ENCODE results near the gene MAN2B2. TPM values are rescaled to one million over a fixed set of nuclear protein-coding genes. Genes with fewer than 3 reads are reported as not detected.

The MAN2B2 gene
- total and polyA plus RNA-seq, 8 donors: 12.7 to 22.9 (median 17.1) TPM

DNA sequence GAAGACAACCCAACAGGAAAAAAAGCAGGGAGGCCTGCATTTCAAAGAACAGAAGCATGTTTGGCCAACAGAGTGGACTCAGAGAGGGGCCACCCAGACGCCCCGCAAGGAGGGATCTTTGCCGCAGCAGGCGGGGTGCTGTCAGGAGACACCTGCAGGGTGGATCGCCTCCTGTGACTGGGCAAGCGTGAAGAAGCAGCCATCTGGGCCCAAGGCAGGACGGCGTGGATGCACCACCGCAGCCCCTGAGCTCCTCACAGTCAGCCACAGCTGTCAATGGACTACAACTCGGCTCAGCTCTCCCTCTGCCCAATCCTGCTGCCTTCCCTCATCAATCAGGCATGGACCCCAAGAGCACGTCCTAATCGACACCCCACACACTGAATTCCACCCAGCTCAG, 32.0 kb upstream of the MAN2B2 start:
- FAIRE-seq (no peak), DNase-seq (peak in 1 of 6 donors; percentile 40), ATAC-seq (no peak)
- H3K27ac ChIP-seq: no peak overlapping the region
- H3K4me1 ChIP-seq: no peaks in the 10 kb centered on the region
- no peaks in the 10 kb centered on the region for H3K9me3 ChIP-seq
- intact Hi-C loops (cut with DNase I): loop anchor here in 1 of 3 donors (10.0 kb wide), 1 partner anchor 298 kb away; no protein-coding TSS in a partner anchor
- H3K36me3 ChIP-seq: no peaks in the 10 kb centered on the region
- TF ChIP-seq, protein P1, sequence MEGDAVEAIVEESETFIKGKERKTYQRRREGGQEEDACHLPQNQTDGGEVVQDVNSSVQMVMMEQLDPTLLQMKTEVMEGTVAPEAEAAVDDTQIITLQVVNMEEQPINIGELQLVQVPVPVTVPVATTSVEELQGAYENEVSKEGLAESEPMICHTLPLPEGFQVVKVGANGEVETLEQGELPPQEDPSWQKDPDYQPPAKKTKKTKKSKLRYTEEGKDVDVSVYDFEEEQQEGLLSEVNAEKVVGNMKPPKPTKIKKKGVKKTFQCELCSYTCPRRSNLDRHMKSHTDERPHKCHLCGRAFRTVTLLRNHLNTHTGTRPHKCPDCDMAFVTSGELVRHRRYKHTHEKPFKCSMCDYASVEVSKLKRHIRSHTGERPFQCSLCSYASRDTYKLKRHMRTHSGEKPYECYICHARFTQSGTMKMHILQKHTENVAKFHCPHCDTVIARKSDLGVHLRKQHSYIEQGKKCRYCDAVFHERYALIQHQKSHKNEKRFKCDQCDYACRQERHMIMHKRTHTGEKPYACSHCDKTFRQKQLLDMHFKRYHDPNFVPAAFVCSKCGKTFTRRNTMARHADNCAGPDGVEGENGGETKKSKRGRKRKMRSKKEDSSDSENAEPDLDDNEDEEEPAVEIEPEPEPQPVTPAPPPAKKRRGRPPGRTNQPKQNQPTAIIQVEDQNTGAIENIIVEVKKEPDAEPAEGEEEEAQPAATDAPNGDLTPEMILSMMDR (IDR thresholded peaks at IDR 0.05): no peak
- 50 to 76% methylated on average over 10 to 12 of the region's 12 CpGs for WGBS, 2 donors
- peaks cover 0 to 17% (median 0%) of the 10 kb centered on the region in 4 donors for H3K27me3 ChIP-seq
- H3K4me3 ChIP-seq: no peak overlapping the region

DNA sequence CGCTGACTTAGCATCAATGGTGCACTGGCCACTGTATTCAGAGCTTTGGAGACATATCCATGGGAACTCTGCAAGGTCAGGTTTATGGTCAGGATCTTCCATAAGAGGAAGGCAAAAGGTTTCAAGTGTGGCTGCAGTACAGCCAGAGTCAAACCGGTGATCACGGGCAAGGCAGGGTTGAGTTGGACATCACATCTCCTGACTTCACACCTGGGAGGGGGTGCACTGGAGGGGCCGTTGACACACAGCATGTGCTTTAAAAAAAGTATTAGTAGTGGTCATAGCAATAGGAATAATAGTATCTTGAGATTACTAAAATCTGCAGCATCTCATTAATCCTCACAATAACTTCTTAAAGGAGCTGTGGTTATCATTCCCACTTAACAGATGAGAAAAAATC, 28.9 kb upstream of the MAN2B2 start:
- Histone ChIP-seq H3K27me3 (no peaks in the 10 kb centered on the region), H3K4me1 (no peaks in the 10 kb centered on the region), H3K4me3 (no peak overlapping the region), H3K27ac (no peak overlapping the region), H3K36me3 (no peaks in the 10 kb centered on the region), H3K9me3 (no peaks in the 10 kb centered on the region)
- ATAC-seq (no peak), DNase-seq (peak in 1 of 6 donors; percentile 17), FAIRE-seq (no peak)
- intact Hi-C loops (cut with DNase I): loop anchor here in 2 of 3 donors (5.0 to 10.0 kb wide), 2 partner anchors 214 to 301 kb away; no protein-coding TSS in a partner anchor
- WGBS, 2 donors: 64 to 70% methylated on average over 4 of the region's 4 CpGs
- TF ChIP-seq, protein P1 (IDR thresholded peaks at IDR 0.05): no peak

DNA sequence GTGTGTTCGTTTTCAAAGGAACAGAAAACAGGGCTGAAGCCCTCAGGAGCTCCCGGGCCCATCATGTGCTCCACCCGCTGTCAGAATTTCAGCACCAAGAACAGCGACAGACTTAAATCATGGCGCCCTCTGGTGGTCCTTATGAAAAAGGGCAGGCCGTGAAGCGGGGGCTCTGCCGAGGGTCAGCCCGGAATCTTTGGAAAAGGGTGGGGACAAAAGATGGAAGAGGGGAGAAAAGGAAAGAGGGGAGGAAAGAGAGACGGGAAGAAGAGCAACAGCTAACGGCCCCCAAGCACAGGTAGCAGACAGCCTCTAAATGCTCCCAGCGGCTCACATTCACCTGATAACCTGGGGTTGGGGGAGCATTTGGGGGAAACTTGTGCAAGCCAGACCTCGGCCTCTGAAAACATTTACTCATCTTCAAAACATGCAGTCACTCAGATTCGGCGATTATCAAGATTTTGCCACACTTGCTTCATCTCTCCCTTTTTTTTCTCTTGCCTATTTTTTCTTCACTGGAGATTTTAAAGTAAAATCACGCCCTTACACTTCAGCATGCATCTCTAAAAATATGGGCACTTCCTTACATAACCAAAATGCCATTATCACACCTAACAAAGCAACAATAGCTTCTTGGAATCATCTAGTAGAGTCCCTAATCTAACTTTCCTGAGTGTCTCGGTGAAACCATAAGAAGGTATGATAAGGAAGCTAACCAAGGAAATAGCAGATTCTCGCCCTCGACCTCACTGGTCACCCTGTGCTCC, 28.1 kb upstream of the MAN2B2 start:
- Histone ChIP-seq H3K36me3 (no peaks in the 10 kb centered on the region), H3K9me3 (no peaks in the 10 kb centered on the region), H3K4me3 (no peak overlapping the region), H3K27ac (no peak overlapping the region), H3K4me1 (no peaks in the 10 kb centered on the region), H3K27me3 (no peaks in the 10 kb centered on the region)
- intact Hi-C loops (cut with DNase I): loop anchor here in 2 of 3 donors (5.0 to 10.0 kb wide), 2 partner anchors 215 to 302 kb away; no protein-coding TSS in a partner anchor
- TF ChIP-seq, protein P1 (IDR thresholded peaks at IDR 0.05): peak; percentile 40 to 83 (median 72)
- WGBS, 2 donors: 17 to 19% methylated on average over 19 of the region's 19 CpGs
- no peak for FAIRE-seq
- peak in 3 of 4 donors; percentile 80 to 91 (median 83) for ATAC-seq
- DNase-seq: peak in 3 of 6 donors; percentile 24 to 37 (median 31)

DNA sequence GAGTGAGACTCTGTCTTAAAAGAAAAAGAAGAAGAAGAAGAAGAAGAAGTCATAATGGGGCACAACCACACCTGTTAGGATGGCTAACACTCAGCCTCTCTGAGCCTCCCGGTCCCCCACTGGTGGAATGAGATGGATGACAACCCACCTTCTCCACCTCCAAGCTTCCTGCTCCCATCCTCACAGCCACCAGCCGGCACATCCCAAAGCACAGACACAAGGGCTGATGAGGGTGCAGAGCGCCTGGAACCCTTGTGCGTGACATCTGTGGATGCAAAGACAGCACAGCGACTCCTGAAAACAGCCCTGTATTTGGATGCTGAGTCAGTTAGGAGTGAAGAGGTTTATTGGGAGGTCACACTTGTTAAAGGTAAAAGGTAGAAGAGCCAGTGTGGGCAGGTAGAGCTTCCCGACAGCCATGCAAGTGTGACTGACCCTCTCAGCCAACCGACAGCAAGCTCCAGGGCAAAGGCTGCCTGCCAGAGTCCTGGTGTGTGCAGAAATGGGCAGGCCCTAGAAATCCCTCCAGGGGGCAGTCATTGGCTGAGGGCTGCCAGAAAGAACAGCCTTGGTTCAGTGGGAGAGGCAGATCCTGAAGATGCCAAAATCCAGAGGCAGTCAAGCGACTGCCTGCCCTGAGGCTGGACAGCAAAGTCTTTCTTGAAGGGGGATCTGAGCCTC, 26.6 kb upstream of the MAN2B2 start:
- TF ChIP-seq, protein P1 (IDR thresholded peaks at IDR 0.05): no peak
- intact Hi-C loops (cut with DNase I): loop anchor here in 2 of 3 donors (5.0 to 10.0 kb wide), 2 partner anchors 216 to 304 kb away; no protein-coding TSS in a partner anchor
- Histone ChIP-seq H3K36me3 (no peaks in the 10 kb centered on the region), H3K9me3 (no peaks in the 10 kb centered on the region), H3K27me3 (no peaks in the 10 kb centered on the region), H3K27ac (no peak overlapping the region), H3K4me1 (no peaks in the 10 kb centered on the region), H3K4me3 (no peak overlapping the region)
- 51 to 60% methylated on average over 8 of the region's 8 CpGs for WGBS, 2 donors
- ATAC-seq: peak in 3 of 4 donors; percentile 35 to 51 (median 50)
- DNase-seq: no peak
- FAIRE-seq: no peak
